DND-41 (cell line): ENCODE results near the gene HEMK1.

ENCODE experiments used
- ATAC-seq: fragments of 200-7000 bp; cut with Tn5 transposase; 3 replicates; pipeline ENCODE4 v1.9.1; 2021; ENCODE audit warnings: low read depth; ENCODE audit not compliant: insufficient read depth
- DNase-seq: peaks from one replicate; pipeline ENCODE4 v3.0.0-alpha.2; 2020
- H2AFZ ChIP-seq: 2 replicates; pipeline ENCODE4 v1.6.0; 2012; ENCODE audit warnings: low read depth, low read length
- H3K27ac ChIP-seq: 2 replicates; pipeline ENCODE4 v1.5.1; 2012; ENCODE audit warnings: low read length, inconsistent platforms
- H3K27me3 ChIP-seq: fragments of 200-600 bp; sonication (generic); 2 replicates; pipeline ENCODE4 v1.6.0; 2012; ENCODE audit warnings: low read length, mild to moderate bottlenecking, inconsistent platforms; ENCODE audit not compliant: insufficient read depth, poor library complexity
- H3K36me3 ChIP-seq: 2 replicates; pipeline ENCODE4 v1.5.1; 2012; ENCODE audit warnings: low read length, inconsistent platforms; ENCODE audit not compliant: insufficient read depth
- H3K4me1 ChIP-seq: 2 replicates; pipeline ENCODE4 v1.5.1; 2012; ENCODE audit warnings: mild to moderate bottlenecking, low read length; ENCODE audit not compliant: insufficient read depth
- H3K4me2 ChIP-seq: 2 replicates; pipeline ENCODE4 v1.6.0; 2012; ENCODE audit warnings: mild to moderate bottlenecking, moderate library complexity, low read length, inconsistent platforms; ENCODE audit not compliant: insufficient read depth
- H3K4me3 ChIP-seq, 2 experiments: fragments of 200-600 bp in 1 of 2; shearing (Covaris generic) in 1 of 2; 2 replicates each; pipeline ENCODE4 v1.5.1; 2012 to 2016; ENCODE audit warnings: inconsistent platforms in 2 of 2, low read length in 2 of 2, mild to moderate bottlenecking in 2 of 2, low read depth in 1 of 2, moderate library complexity in 1 of 2
- H3K79me2 ChIP-seq: 2 replicates; pipeline ENCODE4 v1.6.0; 2012; ENCODE audit warnings: low read length, inconsistent platforms; ENCODE audit not compliant: insufficient read depth
- H3K9ac ChIP-seq: 2 replicates; pipeline ENCODE4 v1.6.0; 2012; ENCODE audit warnings: low read depth, mild to moderate bottlenecking, inconsistent platforms, low read length, moderate library complexity
- H3K9me3 ChIP-seq: 2 replicates; pipeline ENCODE4 v1.5.1; 2012; ENCODE audit warnings: low read length, moderate library complexity, mild to moderate bottlenecking, inconsistent platforms; ENCODE audit not compliant: insufficient read depth, severe bottlenecking
- H4K20me1 ChIP-seq: 2 replicates; pipeline ENCODE4 v1.6.0; 2012; ENCODE audit warnings: low read length; ENCODE audit not compliant: insufficient read depth
- CTCF ChIP-seq: IDR thresholded peaks from 2 replicates; pipeline ENCODE4 v1.5.1; 2012; ENCODE audit warnings: borderline replicate concordance, low read length, moderate library complexity, mild to moderate bottlenecking; ENCODE audit not compliant: poor library complexity, severe bottlenecking; ENCODE audit errors: extremely low read depth
- EZH2 ChIP-seq: IDR thresholded peaks from 3 replicates; pipeline ENCODE4 v1.6.1; 2012; ENCODE audit warnings: borderline replicate concordance, low read depth, mild to moderate bottlenecking, moderate library complexity, low read length, inconsistent platforms; ENCODE audit not compliant: severe bottlenecking

HEMK1 gene

GRCh38 chr3:50610992-50611463, 41.7 kb downstream of the HEMK1 start:
- H2AFZ ChIP-seq, result no peak overlapping the region
- TF ChIP-seq EZH2, result no peak
- TF ChIP-seq CTCF, result no peak
- H3K27ac ChIP-seq, result peak overlapping the region; percentile 99
- peak overlapping the region; percentile 85 for H3K4me2 ChIP-seq
- peaks cover 83% of the 10 kb centered on the region for H3K36me3 ChIP-seq
- H3K4me3 ChIP-seq, result peak overlapping the region; percentile 82
- DNase-seq, result no peak
- no peaks in the 10 kb centered on the region for H3K27me3 ChIP-seq
- H4K20me1 ChIP-seq, result peaks cover 68% of the 10 kb centered on the region
- no peaks in the 10 kb centered on the region for H3K9me3 ChIP-seq
- peak overlapping the region; percentile 91 for H3K9ac ChIP-seq
- peaks cover 95% of the 10 kb centered on the region for H3K79me2 ChIP-seq
- no peak for ATAC-seq
- peaks cover 59% of the 10 kb centered on the region for H3K4me1 ChIP-seq

- ATAC-seq (peak; percentile 65), DNase-seq (peak; percentile 100)
- TF ChIP-seq CTCF, result peak; percentile 59
- no peak for TF ChIP-seq EZH2
- Histone ChIP-seq H3K27me3 (no peaks in the 10 kb centered on the region), H3K9me3 (no peaks in the 10 kb centered on the region), H3K9ac (peak within 1 kb of the TSS; percentile 96), H3K79me2 (peaks cover 93% of the 10 kb centered on the region), H3K27ac (peak within 1 kb of the TSS; percentile 99), H4K20me1 (peaks cover 63% of the 10 kb centered on the region), H3K4me3 (peak within 1 kb of the TSS; percentile 82), H3K4me1 (peaks cover 59% of the 10 kb centered on the region), H3K36me3 (peaks cover 77% of the 10 kb centered on the region), H3K4me2 (peak within 1 kb of the TSS; percentile 85), H2AFZ (no peak within 1 kb of the TSS)
Observed at GRCh38 chr3:50611464-50612233, 42.3 kb downstream of the HEMK1 start, which contains the start of gene CISH. CISH (minus strand) TSS chr3:50611774; CDS start chr3:50611650, 124 bp downstream.

DNA sequence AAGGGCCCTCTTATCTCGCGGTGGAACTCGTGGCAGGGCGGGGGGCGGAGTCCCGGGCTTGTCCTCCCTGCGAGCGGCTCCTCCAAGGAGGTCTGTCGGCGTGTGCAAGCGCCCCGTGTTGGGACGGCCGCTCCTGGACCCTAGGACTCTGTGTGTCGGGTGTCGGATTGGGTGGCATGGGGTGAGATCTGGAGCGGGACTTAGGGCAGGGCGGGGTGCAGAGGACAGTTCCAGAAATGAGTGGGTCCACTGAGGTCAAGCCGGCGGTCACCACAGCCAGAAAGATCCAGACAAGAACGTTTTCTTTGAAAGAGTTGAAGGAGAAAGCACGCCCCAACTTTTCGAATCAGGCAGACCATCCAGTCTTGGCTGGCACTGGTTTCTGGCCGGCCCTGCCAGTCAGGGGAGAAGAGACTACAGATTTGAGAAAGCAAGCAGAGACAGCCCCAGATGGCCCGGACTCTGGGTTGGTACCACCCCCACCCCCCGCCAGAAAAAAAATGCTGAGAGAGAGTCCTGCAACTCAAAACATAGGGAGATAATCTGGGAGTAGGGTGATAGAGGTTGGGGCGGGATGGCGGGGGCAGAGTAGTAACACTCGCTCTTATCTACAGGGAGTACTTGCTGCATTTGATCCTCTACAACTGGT, 43.0 kb downstream of the HEMK1 start:
- no peaks in the 10 kb centered on the region for H3K27me3 ChIP-seq
- H3K4me2 ChIP-seq, result peak overlapping the region; percentile 75
- peaks cover 70% of the 10 kb centered on the region for H3K36me3 ChIP-seq
- ATAC-seq (no peak), DNase-seq (peak; percentile 58)
- H4K20me1 ChIP-seq, result peaks cover 56% of the 10 kb centered on the region
- H2AFZ ChIP-seq, result no peak overlapping the region
- H3K4me1 ChIP-seq, result peaks cover 53% of the 10 kb centered on the region
- H3K4me3 ChIP-seq, result peak overlapping the region; percentile 62 to 79
- no peaks in the 10 kb centered on the region for H3K9me3 ChIP-seq
- H3K79me2 ChIP-seq, result peaks cover 90% of the 10 kb centered on the region
- no peak for TF ChIP-seq EZH2
- TF ChIP-seq CTCF, result no peak
- peak overlapping the region; percentile 96 for H3K9ac ChIP-seq
- peak overlapping the region; percentile 99 for H3K27ac ChIP-seq
